ENCODE results near the gene RNU1-1.
"Not testable (repeated sequence)": the region's sequence is repeated elsewhere in the genome, so short reads cannot be mapped to it uniquely, and the experiment has no call there.

RNU1-1 gene
- 5.4 reads per million, percentile 21 among the genes with 10 or more reads in this experiment for total RNA-seq

GRCh38 chr1:16514107-16515055, at the start of gene RNU1-1:
RNU1-1 (minus strand) TSS chr1:16514285.
- DNase-seq: peak; percentile 67

- DNase-seq: not testable (repeated sequence)
These were observed 47.0 kb upstream of the RNU1-1 start for GRCh38 chr1:16561035-16561434.

- DNase-seq: not testable (repeated sequence)
These were observed 46.4 kb upstream of the RNU1-1 start for GRCh38 chr1:16560498-16560897.

GRCh38 chr1:16559688-16560087, 45.6 kb upstream of the RNU1-1 start:
- not testable (repeated sequence) for DNase-seq

GRCh38 chr1:16557034-16557433, 42.9 kb upstream of the RNU1-1 start:
- DNase-seq: not testable (repeated sequence)

GRCh38 chr1:16553244-16553643, 39.2 kb upstream of the RNU1-1 start:
- DNase-seq: not testable (repeated sequence)

- not testable (repeated sequence) for DNase-seq
These were observed 36.3 kb upstream of the RNU1-1 start for GRCh38 chr1:16550212-16550918.

GRCh38 chr1:16549545-16549944, 35.5 kb upstream of the RNU1-1 start:
- DNase-seq: not testable (repeated sequence)

- DNase-seq: not testable (repeated sequence)
These were observed 33.6 kb upstream of the RNU1-1 start for GRCh38 chr1:16547502-16548241.

- not testable (repeated sequence) for DNase-seq
These were observed 31.6 kb upstream of the RNU1-1 start for GRCh38 chr1:16545682-16546095.

GRCh38 chr1:16540421-16540893, 26.4 kb upstream of the RNU1-1 start:
- not testable (repeated sequence) for DNase-seq

- not testable (repeated sequence) for DNase-seq
These were observed 23.4 kb upstream of the RNU1-1 start for GRCh38 chr1:16537528-16537927.

- not testable (repeated sequence) for DNase-seq
These were observed 22.7 kb upstream of the RNU1-1 start for GRCh38 chr1:16536796-16537195.

- not testable (repeated sequence) for DNase-seq
These were observed 21.8 kb upstream of the RNU1-1 start for GRCh38 chr1:16535898-16536297.

- not testable (repeated sequence) for DNase-seq
These were observed 21.4 kb upstream of the RNU1-1 start for GRCh38 chr1:16535487-16535886.

- DNase-seq: not testable (repeated sequence)
These were observed 20.9 kb upstream of the RNU1-1 start for GRCh38 chr1:16534829-16535456.

- not testable (repeated sequence) for DNase-seq
These were observed 20.2 kb upstream of the RNU1-1 start for GRCh38 chr1:16534239-16534828.

- DNase-seq: not testable (repeated sequence)
These were observed 18.3 kb upstream of the RNU1-1 start for GRCh38 chr1:16532235-16532991.

- not testable (repeated sequence) for DNase-seq
These were observed 14.3 kb upstream of the RNU1-1 start for GRCh38 chr1:16528338-16528737.

- DNase-seq: not testable (repeated sequence)
These were observed 11.7 kb upstream of the RNU1-1 start for GRCh38 chr1:16525769-16526168.

GRCh38 chr1:16521679-16522078, 7.6 kb upstream of the RNU1-1 start:
- DNase-seq: not testable (repeated sequence)

All from effector CD4-positive, alpha-beta T cell (primary cell).